Stimulated activated naive CD4-positive, alpha-beta T cell treated with Interleukin-2 at 50 U/mL for 16 hours (primary cell): ENCODE results near the gene CMIP.

Source experiments
- DNase-seq: peaks from one replicate; lab custom pipeline; 2025; lab: John Stamatoyannopoulos, UW

The CMIP gene

GRCh38 chr16:81752225-81752875 lies 307.7 kb downstream of the CMIP start:
- no peak for DNase-seq

- no peak for DNase-seq
These were observed 308.2 kb downstream of the CMIP start for GRCh38 chr16:81752876-81753227.

GRCh38 chr16:81754858-81755257 lies 310.2 kb downstream of the CMIP start:
- no peak for DNase-seq

GRCh38 chr16:81755915-81756614 lies 311.5 kb downstream of the CMIP start:
- DNase-seq: no peak

- no peak for DNase-seq
These were observed 312.2 kb downstream of the CMIP start for GRCh38 chr16:81756615-81757356.

- DNase-seq: no peak
These were observed 313.8 kb downstream of the CMIP start for GRCh38 chr16:81758376-81758775.
